Upper lobe of right lung (tissue), 1 donor: ENCODE measurements around the gene VSIG10L2. TPM values are rescaled to one million over a fixed set of nuclear protein-coding genes. Genes with fewer than 3 reads are reported as not detected.

Experiments
- ATAC-seq: fragments of 200-7000 bp; cut with Tn5 transposase; one replicate; pipeline ENCODE4 v1.9.1; 2020; ENCODE audit warnings: mild to moderate bottlenecking, moderate library complexity
- DNase-seq: peaks from one replicate; pipeline ENCODE4 v3.0.0-alpha.2; 2020
- H3K27ac ChIP-seq: fragments of 200-600 bp; one replicate; pipeline ENCODE4 v1.8.0; 2022
- H3K27me3 ChIP-seq: fragments of 200-600 bp; one replicate; pipeline ENCODE4 v1.8.0; 2022; ENCODE audit warnings: mild to moderate bottlenecking
- H3K36me3 ChIP-seq: fragments of 200-600 bp; one replicate; pipeline ENCODE4 v1.8.0; 2022
- H3K4me1 ChIP-seq: fragments of 200-600 bp; one replicate; pipeline ENCODE4 v1.8.0; 2022
- H3K4me3 ChIP-seq: fragments of 200-600 bp; one replicate; pipeline ENCODE4 v1.8.0; 2022; ENCODE audit warnings: mild to moderate bottlenecking
- H3K9me3 ChIP-seq: fragments of 200-600 bp; one replicate; pipeline ENCODE4 v1.8.0; 2022
- intact Hi-C: fragments of 100-400 bp; cut with DNase I; formaldehyde crosslinking; loops from one replicate; pipeline ENCODE4 v1.11.0; 2022
- total RNA-seq: library from RNA; stranded (reverse); fragmentation: NEBNext Ultra II Directional; extraction: Animal tissue kit (Norgen Biotek cat#: 25700); gene quantifications from one replicate; pipeline ENCODE4 v1.2.1, GENCODE V29; 2021
- TF ChIP-seq, protein P1 (sequence below): fragments of 200-600 bp; IDR thresholded peaks from one replicate; pipeline ENCODE4 v1.8.0; 2022; ENCODE audit warnings: antibody characterized with exemption
- donor health status: DM: no; HTN: yes; CAD: no; lungs with severe emphysema.

VSIG10L2 gene
- total RNA-seq, 1 donor from 2014 or later = not detected

DNA sequence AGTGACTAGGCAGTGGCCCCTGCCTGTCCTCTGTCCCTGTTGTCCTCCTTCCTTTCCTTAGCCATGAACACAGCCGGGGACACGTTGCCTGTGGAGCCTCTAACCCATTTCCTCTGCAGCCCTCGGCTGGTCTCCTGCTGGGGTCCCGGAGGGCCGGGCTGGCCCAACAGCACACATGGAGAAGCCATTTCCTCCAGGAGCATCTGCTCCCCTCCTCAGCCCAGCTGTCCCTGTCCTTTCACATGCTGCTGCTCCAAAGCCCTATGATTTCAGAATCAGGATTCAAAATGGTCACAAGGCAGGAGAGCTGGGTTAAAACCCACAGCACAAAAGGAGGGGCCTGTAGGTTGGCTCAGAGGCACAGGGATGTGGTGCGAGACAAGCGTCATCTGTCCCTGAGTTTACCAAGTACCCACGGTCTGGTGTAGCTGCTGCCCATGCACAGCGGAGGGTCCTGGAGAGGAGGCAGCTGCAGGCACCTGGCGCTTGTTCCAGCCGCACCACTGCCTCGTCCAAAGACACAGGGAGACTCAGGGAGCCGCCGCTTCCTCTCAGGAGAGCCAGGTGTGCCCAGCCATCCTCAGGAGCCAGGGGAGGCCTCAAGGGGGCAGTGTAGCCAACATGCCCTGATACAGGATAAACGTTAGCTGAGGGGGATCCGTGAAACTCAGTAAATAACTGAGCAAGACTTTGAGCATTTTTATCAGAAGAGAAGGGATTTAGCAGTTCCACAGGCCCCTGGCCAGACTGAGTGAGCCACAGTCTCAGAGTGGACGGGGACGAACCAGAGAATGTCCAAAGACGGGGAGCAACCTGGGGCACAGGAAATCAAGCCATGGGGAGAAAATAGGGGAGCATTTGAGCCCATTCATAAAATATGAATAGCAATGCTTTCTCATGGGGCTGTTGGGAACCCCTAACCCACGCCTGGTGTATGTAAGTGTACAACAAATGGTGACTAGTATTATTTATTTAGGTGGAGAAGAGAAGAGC is 3.9 kb upstream of the VSIG10L2 start:
- H3K4me1 ChIP-seq = no peaks in the 10 kb centered on the region
- peaks cover 6% of the 10 kb centered on the region for H3K27me3 ChIP-seq
- H3K9me3 ChIP-seq = no peaks in the 10 kb centered on the region
- ATAC-seq = peak; percentile 81
- no peaks in the 10 kb centered on the region for H3K36me3 ChIP-seq
- peak; percentile 76 for DNase-seq
- H3K27ac ChIP-seq = no peak overlapping the region
- TF ChIP-seq, protein P1, sequence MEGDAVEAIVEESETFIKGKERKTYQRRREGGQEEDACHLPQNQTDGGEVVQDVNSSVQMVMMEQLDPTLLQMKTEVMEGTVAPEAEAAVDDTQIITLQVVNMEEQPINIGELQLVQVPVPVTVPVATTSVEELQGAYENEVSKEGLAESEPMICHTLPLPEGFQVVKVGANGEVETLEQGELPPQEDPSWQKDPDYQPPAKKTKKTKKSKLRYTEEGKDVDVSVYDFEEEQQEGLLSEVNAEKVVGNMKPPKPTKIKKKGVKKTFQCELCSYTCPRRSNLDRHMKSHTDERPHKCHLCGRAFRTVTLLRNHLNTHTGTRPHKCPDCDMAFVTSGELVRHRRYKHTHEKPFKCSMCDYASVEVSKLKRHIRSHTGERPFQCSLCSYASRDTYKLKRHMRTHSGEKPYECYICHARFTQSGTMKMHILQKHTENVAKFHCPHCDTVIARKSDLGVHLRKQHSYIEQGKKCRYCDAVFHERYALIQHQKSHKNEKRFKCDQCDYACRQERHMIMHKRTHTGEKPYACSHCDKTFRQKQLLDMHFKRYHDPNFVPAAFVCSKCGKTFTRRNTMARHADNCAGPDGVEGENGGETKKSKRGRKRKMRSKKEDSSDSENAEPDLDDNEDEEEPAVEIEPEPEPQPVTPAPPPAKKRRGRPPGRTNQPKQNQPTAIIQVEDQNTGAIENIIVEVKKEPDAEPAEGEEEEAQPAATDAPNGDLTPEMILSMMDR = peak; percentile 62
- intact Hi-C loops = no loop called here
- H3K4me3 ChIP-seq = no peak overlapping the region

DNA sequence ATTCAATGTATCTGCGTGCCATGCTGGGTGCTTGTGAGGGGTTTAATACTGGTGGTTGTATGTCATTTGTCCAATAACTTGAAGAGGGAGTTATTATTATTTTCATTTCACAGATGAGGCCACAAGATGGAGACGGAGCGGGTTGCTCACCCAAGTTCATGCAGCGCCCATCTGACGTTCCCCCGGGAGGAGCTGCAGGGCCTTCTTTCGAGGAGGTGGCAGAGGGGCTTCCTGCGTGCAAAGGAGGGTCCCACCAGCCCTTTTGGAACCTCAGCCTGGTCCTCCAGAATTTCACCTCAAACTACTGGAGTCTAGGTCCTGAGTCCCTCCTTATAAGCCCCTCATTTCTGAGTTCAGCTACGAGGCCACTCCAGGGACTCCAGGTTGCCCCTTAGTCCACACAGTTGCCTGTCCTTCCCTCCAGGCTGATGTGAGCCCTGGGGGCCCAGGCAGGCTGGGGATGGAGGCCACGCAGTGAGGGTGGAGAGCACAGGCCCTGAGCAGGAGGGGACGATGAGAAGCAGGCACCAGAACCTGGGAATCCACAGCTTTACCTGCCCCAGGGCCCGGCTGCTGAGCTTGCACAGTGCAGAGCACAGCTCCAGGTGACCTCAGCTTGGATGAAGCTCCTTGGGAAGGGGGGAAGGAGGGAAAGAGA is 2.9 kb upstream of the VSIG10L2 start:
- no peak overlapping the region for H3K27ac ChIP-seq
- H3K4me1 ChIP-seq = no peaks in the 10 kb centered on the region
- no peaks in the 10 kb centered on the region for H3K36me3 ChIP-seq
- DNase-seq (peak; percentile 40), ATAC-seq (no peak)
- intact Hi-C loops = no loop called here
- H3K4me3 ChIP-seq = no peak overlapping the region
- TF ChIP-seq, protein P1 = no peak
- peaks cover 6% of the 10 kb centered on the region for H3K27me3 ChIP-seq
- no peaks in the 10 kb centered on the region for H3K9me3 ChIP-seq

DNA sequence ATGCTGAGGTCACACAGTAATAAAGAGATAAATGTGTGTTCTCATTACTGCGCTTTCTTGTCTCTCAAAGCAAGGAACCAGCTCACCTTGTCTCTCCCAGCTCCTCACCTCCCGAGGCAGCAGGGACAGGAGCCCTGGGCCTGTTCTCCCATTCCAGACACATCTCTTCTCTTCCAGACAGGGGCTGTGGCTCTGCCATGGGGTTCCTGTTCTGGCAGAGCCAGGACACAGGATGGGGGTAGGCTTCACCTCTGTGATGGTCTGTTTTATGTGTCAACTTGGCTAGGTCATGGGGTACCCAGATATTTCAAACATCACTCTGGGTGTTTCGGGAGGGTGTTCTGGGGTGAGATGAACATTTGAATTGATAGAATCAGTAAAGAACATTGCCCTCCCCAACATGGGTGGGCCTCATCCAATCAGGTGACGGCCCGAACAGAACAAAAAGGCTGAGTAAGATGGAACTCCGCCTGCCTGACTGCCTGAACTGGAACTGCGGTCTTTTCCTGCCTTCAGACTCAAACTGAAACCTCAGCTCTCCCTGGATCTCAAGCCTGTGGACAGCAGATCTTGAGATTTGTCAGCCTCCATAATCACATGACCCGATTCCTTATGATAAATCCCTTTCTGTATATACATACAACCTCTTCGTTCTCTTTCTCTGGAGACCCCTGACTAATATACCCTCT is 2.0 kb upstream of the VSIG10L2 start:
- TF ChIP-seq, protein P1 = no peak
- no peak for ATAC-seq
- H3K27ac ChIP-seq = no peak overlapping the region
- no peak overlapping the region for H3K4me3 ChIP-seq
- DNase-seq = peak; percentile 18
- H3K4me1 ChIP-seq = no peaks in the 10 kb centered on the region
- intact Hi-C loops = no loop called here
- no peaks in the 10 kb centered on the region for H3K36me3 ChIP-seq
- peaks cover 6% of the 10 kb centered on the region for H3K27me3 ChIP-seq
- no peaks in the 10 kb centered on the region for H3K9me3 ChIP-seq

DNA sequence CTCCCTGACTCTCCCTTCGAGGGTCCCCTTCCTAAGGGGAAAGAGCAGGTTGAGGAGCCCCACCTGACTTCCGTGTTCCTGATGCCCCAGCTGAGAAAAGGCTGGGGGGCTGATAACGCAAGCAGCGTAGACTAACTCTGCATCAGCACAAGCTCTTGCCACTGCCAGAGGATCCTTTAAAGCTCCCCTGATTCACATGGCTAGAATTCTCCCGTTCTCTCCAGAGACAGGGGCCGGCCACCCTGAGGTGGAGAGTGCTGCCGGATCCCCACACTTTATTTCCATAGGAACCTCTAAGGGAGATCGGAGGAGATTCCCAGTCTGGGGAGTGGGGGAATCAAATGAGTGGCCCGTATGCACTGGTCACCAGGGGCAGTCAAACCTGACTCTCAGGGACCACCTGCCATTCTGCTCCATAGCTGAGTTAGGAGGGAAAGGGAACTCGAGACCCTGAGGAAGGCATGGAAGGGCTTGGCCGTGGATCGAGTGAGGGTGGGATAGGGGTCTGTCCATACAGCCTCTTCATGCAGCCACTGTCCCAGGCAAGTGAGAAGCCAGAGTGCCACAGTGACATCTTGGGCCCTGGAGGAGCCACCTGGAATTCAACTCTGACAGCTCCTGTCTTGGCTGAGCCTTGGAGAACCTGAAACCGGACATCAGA is 1.4 kb upstream of the VSIG10L2 start:
- ATAC-seq (no peak), DNase-seq (peak; percentile 34)
- Histone ChIP-seq H3K36me3 (no peaks in the 10 kb centered on the region), H3K27me3 (peaks cover 6% of the 10 kb centered on the region), H3K27ac (no peak overlapping the region), H3K4me3 (no peak overlapping the region), H3K9me3 (no peaks in the 10 kb centered on the region), H3K4me1 (no peaks in the 10 kb centered on the region)
- intact Hi-C loops = no loop called here
- TF ChIP-seq, protein P1 = no peak

DNA sequence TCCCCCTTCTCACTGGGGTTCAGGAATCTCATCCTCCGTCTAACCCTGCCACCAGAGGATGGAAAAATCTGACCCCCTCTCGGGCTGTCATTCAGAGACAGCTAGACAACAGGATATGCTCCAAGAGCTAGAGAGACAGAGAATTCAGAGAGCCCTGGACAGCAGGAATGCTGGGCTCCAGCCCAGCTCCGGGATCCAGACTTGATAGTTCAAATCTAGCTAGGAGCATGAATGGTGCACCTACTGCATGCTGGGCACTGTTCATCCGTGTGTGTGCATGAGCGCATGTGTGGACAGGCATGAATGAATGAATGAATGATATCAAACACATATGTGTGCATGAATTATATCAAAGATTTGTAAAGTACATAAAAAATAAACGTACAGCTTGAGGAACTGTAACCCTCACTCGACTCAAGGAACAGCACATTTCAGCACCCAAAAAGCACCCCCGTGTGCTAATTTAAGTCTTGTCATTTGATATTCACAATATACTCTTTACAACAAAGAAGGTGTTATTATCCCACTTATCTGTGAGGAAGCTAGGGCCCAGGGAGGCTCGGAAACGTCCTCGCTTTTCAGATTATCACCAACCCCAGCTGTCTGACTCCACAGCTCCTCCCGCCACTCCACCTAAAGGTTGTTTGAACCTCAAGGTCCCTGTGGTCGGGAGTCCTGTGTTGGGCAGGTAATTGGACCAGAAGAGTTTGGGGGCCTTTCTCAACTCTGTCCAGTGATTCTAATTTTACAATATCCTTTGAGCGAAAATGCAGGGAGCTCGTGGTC is 640 bp upstream of the VSIG10L2 start:
- ATAC-seq (no peak), DNase-seq (peak; percentile 11)
- TF ChIP-seq, protein P1 = no peak
- H3K27me3 ChIP-seq = peaks cover 6% of the 10 kb centered on the region
- no peaks in the 10 kb centered on the region for H3K4me1 ChIP-seq
- H3K9me3 ChIP-seq = no peaks in the 10 kb centered on the region
- intact Hi-C loops = no loop called here
- H3K36me3 ChIP-seq = no peaks in the 10 kb centered on the region
- no peak overlapping the region for H3K4me3 ChIP-seq
- H3K27ac ChIP-seq = no peak overlapping the region
